Suppressor macrophage (primary cell): Measurements from ENCODE around the gene ZNF343.
"Not testable (repeated sequence)": the region's sequence is repeated elsewhere in the genome, so short reads cannot be mapped to it uniquely, and the experiment has no call there.

Experiments used
- DNase-seq, 4 experiments: peaks; one replicate each; pipeline ENCODE4 v3.0.0-alpha.2; 2020 to 2022

The ZNF343 gene

GRCh38 chr20:2521369-2522305 is 12.9 kb upstream of the ZNF343 start:
- DNase-seq, result peak; percentile 54 to 76 (median 62)

GRCh38 chr20:2520617-2521016 is 11.9 kb upstream of the ZNF343 start:
- no peak for DNase-seq

DNA sequence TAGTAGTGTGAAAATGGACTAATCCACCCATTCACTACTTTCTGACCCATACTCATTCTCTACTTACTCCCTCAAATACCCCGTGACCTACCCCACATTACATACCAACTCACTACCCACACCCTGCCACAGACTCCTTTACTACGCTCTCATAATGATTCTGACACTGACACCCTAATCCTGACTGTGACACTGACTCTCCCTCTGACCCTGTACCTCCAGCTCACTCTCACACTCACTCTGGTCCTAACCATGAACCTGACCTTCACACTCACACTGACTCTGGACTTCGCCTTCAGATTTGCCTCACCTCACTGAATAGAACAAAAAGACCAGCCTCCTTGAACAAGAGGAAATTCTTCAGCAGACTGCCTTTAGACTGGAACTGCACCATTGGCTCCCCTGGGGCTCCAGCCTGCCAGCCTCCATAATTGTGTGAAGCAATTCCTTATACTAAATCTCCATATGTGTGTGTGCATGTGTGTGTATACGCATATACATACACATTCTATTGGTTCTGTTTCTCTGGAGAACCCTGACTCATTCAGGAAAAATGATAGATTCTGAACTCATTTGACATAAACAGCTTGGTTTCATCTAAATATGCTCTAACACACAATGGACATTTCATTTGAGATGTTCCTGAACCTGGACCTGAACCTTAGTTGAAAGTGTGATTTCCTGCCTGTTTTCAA is 10.5 kb upstream of the ZNF343 start:
- no peak for DNase-seq

- no peak for DNase-seq
These were observed 9.8 kb upstream of the ZNF343 start for GRCh38 chr20:2518558-2518957.

DNA sequence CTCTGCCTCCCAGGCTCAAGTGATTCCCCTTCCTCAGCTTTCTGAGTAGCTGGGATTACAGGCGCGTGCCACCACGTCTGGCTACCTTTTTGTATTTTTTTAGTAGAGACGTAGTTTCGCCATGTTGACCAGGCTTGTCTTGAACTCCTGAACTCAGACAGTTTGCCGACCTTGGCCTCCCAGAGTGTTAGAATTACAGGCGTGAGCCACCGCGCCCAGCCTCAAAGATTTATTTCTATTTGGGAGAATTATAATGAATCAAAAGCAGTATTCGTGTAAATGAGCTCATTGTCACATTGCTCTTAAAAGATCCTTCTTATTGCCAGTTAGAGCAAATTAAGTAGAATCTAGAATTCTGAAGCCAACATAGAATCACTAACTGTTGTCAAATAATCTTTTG is 9.4 kb upstream of the ZNF343 start:
- DNase-seq, result no peak

DNA sequence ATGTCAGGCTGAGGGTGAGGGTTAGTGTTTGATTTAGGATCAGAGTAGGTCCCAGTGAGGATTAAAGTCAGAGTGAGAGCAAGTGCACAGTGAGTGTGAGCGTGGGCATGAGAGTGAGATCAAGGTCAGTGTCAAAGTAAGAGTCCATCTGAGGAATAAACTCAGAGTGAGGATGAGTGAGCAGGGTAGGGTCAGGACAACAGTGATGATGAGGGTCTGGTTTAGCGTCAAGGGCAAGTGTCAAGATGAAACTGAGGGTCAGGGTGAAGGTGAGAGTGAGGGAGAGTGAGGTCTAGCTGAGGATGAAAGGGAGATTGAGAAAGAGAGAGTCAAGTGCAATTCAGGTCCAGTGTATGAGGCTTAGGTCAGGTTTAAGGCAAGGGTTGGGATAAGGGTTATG is 7.7 kb upstream of the ZNF343 start:
- no peak for DNase-seq

DNA sequence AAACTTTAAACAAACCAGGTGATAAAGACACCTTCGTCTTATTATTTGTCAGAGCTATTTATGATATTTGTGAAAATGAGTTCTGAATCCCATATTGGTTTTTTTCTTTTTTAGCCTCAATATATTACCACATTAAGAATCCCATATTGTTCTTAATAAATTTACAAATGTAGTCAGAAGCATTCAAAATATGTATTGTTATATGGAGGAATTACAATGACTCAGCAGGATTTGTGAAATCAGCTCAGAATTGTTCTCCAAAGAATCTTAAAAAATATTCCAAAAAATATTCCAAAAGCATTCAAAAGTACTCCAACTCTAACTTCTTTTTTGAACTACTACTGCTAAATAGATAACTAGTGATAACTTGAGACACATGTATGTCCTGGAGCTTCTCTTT is 6.5 kb upstream of the ZNF343 start:
- no peak for DNase-seq

GRCh38 chr20:2509794-2510193 is 1.1 kb upstream of the ZNF343 start:
- no peak for DNase-seq

GRCh38 chr20:2509468-2509781 is 710 bp upstream of the ZNF343 start:
- DNase-seq, result no peak

DNA sequence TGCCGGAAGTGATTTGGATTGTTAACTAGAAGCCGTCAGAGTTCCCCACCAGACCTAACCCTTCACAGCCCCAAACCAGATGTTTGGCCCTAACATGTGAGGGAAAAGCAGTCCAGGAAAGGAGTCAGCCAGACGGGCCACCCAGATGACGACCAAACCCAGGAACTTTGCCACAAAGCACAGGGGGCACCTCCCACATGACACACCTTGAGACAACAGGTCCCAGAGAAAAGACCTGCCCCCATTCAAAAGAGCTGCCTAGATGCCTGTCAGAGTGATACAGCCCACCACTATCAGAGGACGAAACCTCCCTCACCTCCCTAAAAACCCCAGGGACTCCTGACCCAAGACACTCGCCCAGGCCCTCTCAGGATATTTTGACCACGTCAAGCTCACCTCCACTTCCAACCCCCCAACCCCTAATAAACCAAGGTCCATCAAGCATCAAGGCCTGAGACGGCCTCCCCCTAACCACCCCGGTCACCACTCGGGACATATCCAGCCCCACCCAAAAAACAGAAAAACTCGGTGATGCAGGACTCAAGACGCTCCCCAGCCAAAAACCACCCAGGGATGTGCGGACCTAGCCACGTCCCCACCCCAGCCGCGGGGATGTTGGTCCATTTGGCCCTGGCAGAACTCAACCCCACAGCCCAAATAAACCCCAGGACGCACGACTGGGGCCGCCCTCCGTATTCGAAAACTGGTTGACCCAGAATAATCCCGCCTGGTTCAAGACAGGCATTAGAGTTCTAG is 662 bp downstream of the ZNF343 start:
- DNase-seq, result peak in 1 of 4 experiments; percentile 21

- no peak for DNase-seq
These were observed 1.3 kb downstream of the ZNF343 start for GRCh38 chr20:2507464-2507863.

DNA sequence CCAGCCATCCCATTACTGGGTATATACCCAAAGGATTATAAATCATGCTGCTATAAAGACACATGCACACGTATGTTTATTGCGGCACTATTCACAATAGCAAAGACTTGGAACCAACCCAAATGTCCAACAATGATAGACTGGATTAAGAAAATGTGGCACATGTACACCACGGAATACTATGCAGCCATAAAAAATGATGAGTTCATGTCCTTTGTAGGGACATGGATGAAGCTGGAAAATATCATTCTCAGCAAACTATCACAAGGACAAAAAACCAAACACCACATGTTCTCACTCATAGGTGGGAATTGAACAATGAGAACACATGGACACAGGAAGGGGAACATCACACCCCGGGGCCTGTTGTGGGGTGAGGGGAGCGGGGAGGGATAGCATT is 2.3 kb downstream of the ZNF343 start:
- not testable (repeated sequence) for DNase-seq

DNA sequence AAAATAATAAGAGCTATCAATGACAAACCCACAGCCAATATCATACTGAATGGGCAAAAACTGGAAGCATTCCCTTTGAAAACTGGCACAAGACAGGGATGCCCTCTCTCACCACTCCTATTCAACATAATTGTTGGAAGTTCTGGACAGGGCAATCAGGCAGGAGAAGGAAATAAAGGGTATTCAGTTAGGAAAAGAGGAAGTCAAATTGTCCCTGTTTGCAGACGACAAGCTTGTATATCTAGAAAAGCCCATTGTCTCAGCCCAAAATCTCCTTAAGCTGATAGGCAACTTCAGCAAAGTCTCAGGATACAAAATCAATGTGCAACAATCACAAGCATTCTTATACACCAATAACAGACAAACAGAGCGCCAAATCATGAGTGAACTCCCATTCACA is 3.9 kb downstream of the ZNF343 start:
- not testable (repeated sequence) for DNase-seq

DNA sequence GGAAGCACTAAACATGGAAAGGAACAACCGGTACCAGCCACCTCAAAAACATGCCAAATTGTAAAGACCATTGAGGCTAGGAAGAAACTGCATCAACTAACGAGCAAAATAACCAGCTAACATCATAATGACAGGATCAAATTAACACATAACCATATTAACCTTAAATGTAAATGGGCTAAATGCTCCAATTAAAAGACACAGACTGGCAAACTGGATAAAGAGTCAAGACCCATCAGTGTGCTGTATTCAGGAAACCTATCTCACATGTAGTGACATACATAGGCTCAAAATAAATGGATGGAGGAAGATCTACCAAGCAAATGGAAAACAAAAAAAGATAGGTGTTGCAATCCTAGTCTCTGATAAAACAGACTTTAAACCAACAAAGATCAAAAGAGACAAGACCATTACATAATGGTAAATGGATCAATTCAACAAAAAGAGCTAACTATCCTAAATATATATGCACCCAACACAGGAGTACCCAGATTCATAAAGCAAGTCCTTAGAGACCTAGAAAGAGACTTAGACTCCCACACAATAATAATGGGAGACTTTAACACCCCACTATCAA is 5.8 kb downstream of the ZNF343 start:
- DNase-seq, result not testable (repeated sequence)

DNA sequence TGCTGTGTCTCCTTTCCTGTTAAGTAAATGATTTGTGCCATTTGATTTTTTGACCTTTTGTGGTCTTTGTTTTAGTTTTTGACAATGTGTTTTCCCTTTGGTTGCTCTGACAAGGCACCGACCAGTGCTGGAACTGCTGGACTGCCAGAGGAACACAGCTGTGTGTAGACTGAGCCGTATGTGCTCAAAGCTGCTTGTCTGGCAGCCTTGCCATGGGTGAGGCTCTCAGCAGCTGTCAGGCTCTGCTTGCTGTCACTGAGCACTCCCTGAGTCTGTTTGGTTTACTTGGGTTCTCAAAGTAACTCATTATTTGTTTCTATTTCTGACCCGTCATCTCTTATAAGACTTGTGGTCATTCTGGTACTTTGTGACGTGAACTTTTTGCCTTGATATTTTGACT is 23.1 kb downstream of the ZNF343 start:
- DNase-seq, result no peak

DNA sequence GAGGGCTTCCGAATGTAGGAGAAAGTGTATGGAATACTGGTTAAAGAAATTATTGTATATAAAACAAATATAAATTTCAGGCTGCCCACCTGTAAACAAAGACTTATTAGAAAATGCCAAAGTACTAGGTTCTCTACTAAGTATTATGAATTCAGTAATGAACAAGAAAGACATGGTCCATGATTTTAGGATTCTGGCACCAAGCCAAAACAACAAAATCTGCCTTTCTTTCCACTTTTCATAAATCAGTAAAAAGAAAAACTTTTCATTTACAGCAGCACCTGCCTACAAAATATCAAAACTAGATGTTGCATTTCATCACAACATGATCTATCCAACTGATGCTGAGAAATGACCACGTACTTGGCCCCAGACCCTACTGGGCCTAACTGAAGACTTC is 23.6 kb downstream of the ZNF343 start:
- DNase-seq, result no peak

- DNase-seq, result no peak
These were observed 25.2 kb downstream of the ZNF343 start for GRCh38 chr20:2483504-2483903.

GRCh38 chr20:2480381-2480780 is 28.3 kb downstream of the ZNF343 start:
- no peak for DNase-seq

- DNase-seq, result no peak
These were observed 31.7 kb downstream of the ZNF343 start for GRCh38 chr20:2476742-2477615.

DNA sequence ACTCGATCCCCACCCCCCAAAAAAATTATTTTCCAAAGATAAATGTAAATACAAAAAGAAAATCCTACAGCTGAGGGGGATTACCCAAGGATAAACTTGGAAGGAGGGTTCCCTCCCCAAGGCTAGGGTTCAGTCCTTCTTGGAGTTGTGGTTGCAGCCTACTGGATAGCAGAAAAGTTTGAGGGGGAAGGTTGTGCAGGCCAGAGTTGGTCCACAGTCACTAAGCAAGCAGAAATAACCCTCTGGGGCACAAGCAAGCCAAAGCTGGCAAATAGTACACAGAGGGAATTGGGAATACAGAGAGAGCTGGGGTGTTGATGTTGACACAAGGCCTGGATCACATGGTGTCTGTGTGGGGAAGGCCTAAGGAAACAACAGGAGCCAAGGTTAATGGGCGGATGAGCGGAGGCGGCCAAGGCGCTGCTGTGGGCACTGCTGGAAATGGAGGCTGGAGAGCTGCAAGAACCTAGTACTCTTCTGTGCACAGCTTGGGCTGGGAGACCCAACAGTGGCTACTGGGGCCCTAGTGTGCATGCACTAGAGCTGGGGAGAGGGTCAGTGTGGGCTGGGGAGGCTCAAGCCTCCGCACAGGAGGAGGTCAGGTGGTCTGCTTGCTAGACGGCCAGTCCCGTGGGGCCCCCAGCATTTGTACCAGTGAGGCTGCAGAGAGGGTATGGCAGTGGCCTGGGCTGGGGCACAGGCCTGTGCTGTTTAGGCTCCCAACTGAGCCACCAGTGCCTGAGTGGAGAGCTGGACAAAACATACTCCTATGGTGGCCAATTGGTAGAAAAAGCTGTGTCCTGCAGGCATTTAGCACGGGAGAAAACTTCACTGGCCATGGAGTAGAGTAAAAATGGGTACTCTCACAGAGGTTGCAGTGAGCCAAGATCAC is 32.6 kb downstream of the ZNF343 start:
- DNase-seq, result no peak

- no peak for DNase-seq
These were observed 35.2 kb downstream of the ZNF343 start for GRCh38 chr20:2473516-2473915.
